NAMALWA (cell line): ENCODE measurements around the gene MAGEC2.

Source experiments
- DNase-seq: peaks from one replicate; pipeline ENCODE4 v3.0.0-alpha.2; 2015; ENCODE audit warnings: low spot score

Gene MAGEC2, protein sequence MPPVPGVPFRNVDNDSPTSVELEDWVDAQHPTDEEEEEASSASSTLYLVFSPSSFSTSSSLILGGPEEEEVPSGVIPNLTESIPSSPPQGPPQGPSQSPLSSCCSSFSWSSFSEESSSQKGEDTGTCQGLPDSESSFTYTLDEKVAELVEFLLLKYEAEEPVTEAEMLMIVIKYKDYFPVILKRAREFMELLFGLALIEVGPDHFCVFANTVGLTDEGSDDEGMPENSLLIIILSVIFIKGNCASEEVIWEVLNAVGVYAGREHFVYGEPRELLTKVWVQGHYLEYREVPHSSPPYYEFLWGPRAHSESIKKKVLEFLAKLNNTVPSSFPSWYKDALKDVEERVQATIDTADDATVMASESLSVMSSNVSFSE

GRCh38 chrX:142204522-142205433 lies at the start of gene MAGEC2:
Gene MAGEC2 (minus strand): TSS chrX:142205290. CDS start chrX:142203987, 1,303 bp downstream.
- no peak for DNase-seq

DNA sequence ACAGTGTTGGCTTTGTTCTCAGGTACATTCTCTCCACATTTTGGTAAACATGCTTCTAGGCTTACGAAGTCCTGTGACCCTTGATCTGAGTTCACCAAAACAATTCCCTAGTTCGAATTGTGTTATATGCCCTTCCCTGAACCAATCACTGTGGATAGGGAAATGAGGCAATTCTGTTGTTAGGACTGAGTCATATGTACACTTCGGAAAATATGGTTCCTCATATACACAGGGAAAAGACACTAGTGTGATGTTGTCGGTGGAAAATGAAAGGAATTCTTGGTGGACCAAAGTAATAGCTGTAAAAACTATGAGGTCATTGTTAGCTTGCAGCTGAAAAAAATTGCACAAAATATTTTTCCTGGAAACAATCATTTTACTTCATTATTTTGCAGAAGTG lies 46.6 kb upstream of the MAGEC2 start:
- no peak for DNase-seq

GRCh38 chrX:142251202-142251601 lies 46.1 kb upstream of the MAGEC2 start:
- DNase-seq, result no peak

- DNase-seq, result no peak
These were observed 45.4 kb upstream of the MAGEC2 start for GRCh38 chrX:142250502-142250901.

- no peak for DNase-seq
These were observed 44.6 kb upstream of the MAGEC2 start for GRCh38 chrX:142249721-142250120.

DNA sequence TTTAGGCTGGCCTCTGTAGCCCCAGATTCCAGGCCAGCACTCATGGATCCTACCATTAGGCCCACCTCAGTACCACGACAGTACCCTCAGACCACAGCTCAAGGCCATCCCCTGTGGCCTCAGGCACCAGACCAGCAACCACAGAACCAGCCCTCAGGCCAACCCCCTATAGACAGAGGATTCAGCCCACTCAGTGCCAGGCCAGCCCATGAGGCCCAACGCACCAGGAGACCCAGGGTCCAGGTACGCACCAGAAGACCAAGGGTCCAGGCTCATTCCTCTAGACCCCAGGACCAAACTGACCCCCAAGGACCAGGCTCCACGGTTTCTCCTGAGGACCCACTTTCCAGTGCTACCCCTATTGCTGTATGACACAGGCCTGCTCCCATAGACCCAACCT lies 39.5 kb upstream of the MAGEC2 start:
- no peak for DNase-seq

- no peak for DNase-seq
These were observed 33.4 kb upstream of the MAGEC2 start for GRCh38 chrX:142238536-142238935.

DNA sequence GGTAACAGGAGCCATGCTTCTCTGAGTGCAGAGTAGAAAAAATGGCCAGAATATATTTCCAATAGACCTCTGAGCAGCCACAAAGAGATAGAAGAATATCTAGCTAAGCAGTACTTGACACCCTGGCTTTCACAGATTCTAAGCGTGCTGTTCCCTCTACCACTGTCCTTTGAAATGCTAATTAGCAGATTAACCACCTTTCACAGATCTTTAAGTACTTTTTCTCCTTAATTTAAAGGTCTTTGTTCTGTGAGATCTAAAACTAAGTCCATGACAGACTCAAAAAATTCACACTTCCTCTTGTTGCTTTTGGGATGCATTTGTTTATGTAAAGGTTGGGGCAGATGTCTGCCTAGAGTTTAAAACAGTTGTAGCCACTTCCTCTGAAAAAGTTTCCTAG lies 28.3 kb upstream of the MAGEC2 start:
- no peak for DNase-seq

DNA sequence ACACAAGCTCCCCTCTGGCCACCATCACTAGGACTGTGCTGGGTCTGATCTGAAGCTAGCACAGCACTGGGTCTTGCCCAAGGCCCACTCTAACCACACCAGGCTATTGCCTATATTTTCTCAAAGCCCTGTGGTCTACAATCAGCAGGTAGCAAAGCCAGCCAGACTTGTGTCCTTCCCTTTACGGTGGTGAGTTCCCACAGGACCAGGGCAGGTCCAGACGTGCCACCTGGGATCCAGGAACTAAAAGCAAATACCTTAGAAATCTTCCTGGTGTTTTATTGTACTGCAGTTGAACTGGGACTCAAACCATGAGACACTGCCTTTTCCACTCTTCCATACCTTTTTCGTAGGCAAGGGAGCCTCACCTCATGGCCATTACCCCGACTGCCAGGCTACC lies 9.0 kb upstream of the MAGEC2 start:
- DNase-seq, result no peak

GRCh38 chrX:142201113-142201512 lies 4.0 kb downstream of the MAGEC2 start:
- DNase-seq, result no peak

GRCh38 chrX:142186103-142186502 lies 19.0 kb downstream of the MAGEC2 start:
- DNase-seq, result no peak

DNA sequence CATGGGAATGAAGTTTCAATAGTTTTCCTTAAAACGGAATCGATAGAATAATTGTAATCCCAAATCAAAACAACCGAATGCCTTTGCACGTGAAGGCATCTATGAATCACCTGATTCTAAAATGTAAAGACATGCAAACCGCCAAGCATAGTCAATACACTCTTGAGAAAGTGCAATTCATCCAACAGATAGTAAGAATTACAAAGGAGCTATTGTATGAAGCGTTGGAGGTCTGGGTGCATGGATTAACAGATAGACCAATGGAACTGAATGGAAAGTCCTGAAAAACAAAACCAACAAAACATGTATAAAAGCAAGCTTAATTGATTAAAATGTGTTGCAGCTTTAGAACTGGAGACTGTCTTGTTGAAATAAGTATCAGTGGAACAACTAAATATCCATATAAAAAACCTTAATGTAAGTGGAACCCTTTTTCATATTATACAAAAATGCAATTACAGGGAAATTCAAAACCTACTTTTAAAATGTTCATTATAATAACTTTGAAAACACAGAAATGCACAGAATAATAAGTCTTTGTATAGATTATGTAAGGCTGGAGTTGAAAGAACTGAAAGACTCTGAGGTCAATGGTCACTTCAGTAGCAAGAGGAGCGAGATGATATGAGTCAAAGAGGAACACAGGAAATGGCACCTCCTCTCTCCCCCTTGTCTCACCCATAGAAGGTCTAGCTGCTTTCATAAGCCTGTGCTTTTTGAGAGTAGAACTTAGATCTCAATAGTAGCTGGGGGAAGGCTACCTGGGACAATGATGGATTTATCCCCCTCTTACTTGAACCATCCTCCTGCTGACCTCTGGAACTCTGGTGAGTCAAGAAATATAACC lies 20.1 kb downstream of the MAGEC2 start:
- no peak for DNase-seq

DNA sequence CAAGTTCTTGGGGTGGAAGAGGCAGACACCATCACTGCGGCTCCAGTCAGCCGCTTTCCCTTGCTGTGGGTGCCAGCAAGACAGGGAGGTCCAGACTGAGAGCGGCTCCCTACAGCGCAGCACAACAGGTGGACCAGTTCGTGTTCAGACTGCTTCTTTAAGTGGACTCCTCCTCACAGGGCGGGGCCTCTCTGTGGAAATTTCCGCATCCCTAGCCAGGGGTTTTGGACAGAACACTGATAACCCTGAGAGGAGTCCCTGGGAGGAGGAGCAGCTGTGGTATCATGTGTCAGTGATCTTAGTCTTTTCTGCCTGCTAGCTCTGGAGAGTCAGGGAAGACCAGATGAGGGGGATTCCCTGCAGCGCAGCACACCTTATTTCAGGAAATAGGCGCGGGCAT lies 48.5 kb downstream of the MAGEC2 start:
- no peak for DNase-seq
